ENCODE data around the gene GCSAM.
A peak's percentile ranks its signal among the peaks of the same experiment; 100 is the strongest.

GCSAM gene

GRCh38 chr3:112086076-112086854 lies 46.8 kb downstream of the GCSAM start, which contains the start of gene C3orf52:
Gene C3orf52, plus strand, starts transcription at chr3:112086389. Its CDS starts 19 bp downstream, at chr3:112086408.
- peak within 1 kb of the TSS; percentile 71 for H3K4me3 ChIP-seq (ENCODE audit: low read depth, low read length)
- peak; percentile 80 for DNase-seq (ENCODE audit: low read depth)
- TF ChIP-seq CTCF (IDR thresholded peaks at IDR 0.05; ENCODE audit: insufficient read depth, low read depth, low read length, missing control alignments): no peak

- no peak for DNase-seq (ENCODE audit: low read depth)
- TF ChIP-seq CTCF (IDR thresholded peaks at IDR 0.05; ENCODE audit: insufficient read depth, low read depth, low read length, missing control alignments): no peak
- H3K4me3 ChIP-seq (ENCODE audit: low read depth, low read length): peak overlapping the region; percentile 71
Observed at GRCh38 chr3:112085735-112086075, 47.3 kb downstream of the GCSAM start.

- no peak overlapping the region for H3K4me3 ChIP-seq (ENCODE audit: low read depth, low read length)
- no peak for TF ChIP-seq CTCF (IDR thresholded peaks at IDR 0.05; ENCODE audit: insufficient read depth, low read depth, low read length, missing control alignments)
- DNase-seq (ENCODE audit: low read depth): no peak
Observed at GRCh38 chr3:112084980-112085705, 47.9 kb downstream of the GCSAM start.

- no peak for DNase-seq (ENCODE audit: low read depth)
- H3K4me3 ChIP-seq (ENCODE audit: low read depth, low read length): no peak overlapping the region
- TF ChIP-seq CTCF (IDR thresholded peaks at IDR 0.05; ENCODE audit: insufficient read depth, low read depth, low read length, missing control alignments): no peak
Observed at GRCh38 chr3:112083239-112083638, 49.8 kb downstream of the GCSAM start.

GRCh38 chr3:112078125-112079083 lies 54.6 kb downstream of the GCSAM start:
- DNase-seq (ENCODE audit: low read depth): no peak
- H3K4me3 ChIP-seq (ENCODE audit: low read depth, low read length): no peak overlapping the region
- TF ChIP-seq CTCF (IDR thresholded peaks at IDR 0.05; ENCODE audit: insufficient read depth, low read depth, low read length, missing control alignments): no peak

GRCh38 chr3:112074616-112075497 lies 58.2 kb downstream of the GCSAM start:
- TF ChIP-seq CTCF (IDR thresholded peaks at IDR 0.05; ENCODE audit: insufficient read depth, low read depth, low read length, missing control alignments): no peak
- peak; percentile 63 for DNase-seq (ENCODE audit: low read depth)
- no peak overlapping the region for H3K4me3 ChIP-seq (ENCODE audit: low read depth, low read length)

Measured in GM12865 (cell line).